ENCODE data around the gene PPBP.

The PPBP gene

GRCh38 chr4:73948291-73948690 lies 39.7 kb downstream of the PPBP start:
- no peak for DNase-seq (ENCODE audit: low read depth, low spot score)

- DNase-seq (ENCODE audit: low read depth, low spot score): no peak
Measured at GRCh38 chr4:73947239-73947985, 40.6 kb downstream of the PPBP start.

- DNase-seq (ENCODE audit: low read depth, low spot score): no peak
Measured at GRCh38 chr4:73945674-73946449, 42.1 kb downstream of the PPBP start.

GRCh38 chr4:73945140-73945539 lies 42.9 kb downstream of the PPBP start:
- DNase-seq (ENCODE audit: low read depth, low spot score): no peak

- peak; percentile 34 for DNase-seq (ENCODE audit: low read depth, low spot score)
Measured at GRCh38 chr4:73944061-73944875, 43.7 kb downstream of the PPBP start.

- peak; percentile 44 for DNase-seq (ENCODE audit: low read depth, low spot score)
Measured at GRCh38 chr4:73943555-73943954, 44.4 kb downstream of the PPBP start.

- DNase-seq (ENCODE audit: low read depth, low spot score): no peak
Measured at GRCh38 chr4:73936969-73937368, 51.0 kb downstream of the PPBP start.
